Activated CD8-positive, alpha-beta memory T cell treated with anti-CD3 and anti-CD28 coated beads for 36 hours (primary cell): Measurements from ENCODE around the gene F9. TPM values are rescaled to one million over a fixed set of nuclear protein-coding genes. Genes with fewer than 3 reads are reported as not detected.

ENCODE experiments used
- CTCF ChIA-PET: fragments of 350-600 bp; sonication (Branson Sonifier 250); formaldehyde crosslinking; loops from one replicate; lab custom pipeline; 2021; ENCODE audit warnings: antibody characterized with exemption; lab: Charles Lee
- POLR2A ChIA-PET: fragments of 350-600 bp; sonication (Branson Sonifier 250); formaldehyde crosslinking; loops from one replicate; lab custom pipeline; 2021; ENCODE audit warnings: antibody characterized with exemption; lab: Charles Lee
- total RNA-seq, 2 experiments: library from RNA; stranded (reverse); gene quantifications; one replicate each; pipeline ENCODE4 v1.2.3, GENCODE V29; 2021

Gene F9
- total RNA-seq, 2 experiments from 2014 or later: not detected

GRCh38 chrX:139585613-139586012 is 55.1 kb downstream of the F9 start:
- CTCF ChIA-PET: no interaction called here
- POLR2A ChIA-PET: no interaction called here

DNA sequence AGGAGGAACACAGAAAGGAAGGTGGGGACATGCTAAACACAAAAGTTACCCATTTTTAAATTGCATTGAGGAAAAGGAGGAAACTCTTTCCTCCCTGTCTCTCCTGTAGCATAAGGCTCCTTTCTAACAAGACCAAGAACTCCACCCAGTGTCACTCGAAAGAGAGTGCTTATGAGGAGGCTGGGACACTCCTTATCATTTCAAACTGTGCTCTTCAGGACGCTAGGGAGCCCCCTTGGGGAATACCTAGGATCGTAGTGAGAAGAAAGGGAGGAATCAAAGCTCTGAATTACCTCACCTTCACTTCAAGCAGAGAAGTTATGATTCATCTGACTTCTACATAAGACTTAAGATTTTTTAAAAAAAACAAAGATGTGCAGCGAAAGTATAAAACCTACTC is 65.5 kb downstream of the F9 start:
- CTCF ChIA-PET: no interaction called here
- POLR2A ChIA-PET: no interaction called here

GRCh38 chrX:139600105-139600504 is 69.6 kb downstream of the F9 start:
- CTCF ChIA-PET: no interaction called here
- POLR2A ChIA-PET: no interaction called here

Other genes starting within 250 kb of the F9 start
- under 1 TPM; 0.11 to 0.15 TPM for gene MCF2, start 177.4 kb downstream of the F9 start, total RNA-seq